GM23248 (cell line): ENCODE measurements around the gene PLPPR3. TPM values are rescaled to one million over a fixed set of nuclear protein-coding genes. Genes with fewer than 3 reads are reported as not detected.

Experiments used
- DNase-seq: peaks from one replicate; pipeline ENCODE4 v3.0.0-alpha.2; 2015
- H2AFZ ChIP-seq: fragments of 200-600 bp; sonication (generic); 2 replicates; pipeline ENCODE4 v1.6.1; 2016; ENCODE audit warnings: antibody characterized with exemption
- H3F3A ChIP-seq: fragments of 200-600 bp; sonication (generic); 2 replicates; pipeline ENCODE4 v1.6.1; 2016; ENCODE audit warnings: mild to moderate bottlenecking, antibody characterized with exemption, mixed run types; ENCODE audit not compliant: insufficient read depth
- H3K27ac ChIP-seq: fragments of 200-600 bp; sonication (generic); 2 replicates; pipeline ENCODE4 v1.5.1; 2016; ENCODE audit warnings: mild to moderate bottlenecking
- H3K27me3 ChIP-seq: fragments of 200-600 bp; sonication (generic); replicated peaks from 2 replicates; pipeline ENCODE4 v1.6.1; 2016; ENCODE audit warnings: mild to moderate bottlenecking; ENCODE audit not compliant: insufficient read depth
- H3K36me3 ChIP-seq: fragments of 200-600 bp; sonication (generic); 2 replicates; pipeline ENCODE4 v1.6.1; 2016; ENCODE audit warnings: low read depth, mild to moderate bottlenecking
- H3K4me1 ChIP-seq: fragments of 200-600 bp; sonication (generic); 2 replicates; pipeline ENCODE4 v1.6.1; 2016; ENCODE audit warnings: mild to moderate bottlenecking; ENCODE audit not compliant: insufficient read depth
- H3K4me2 ChIP-seq: fragments of 200-600 bp; sonication (generic); one replicate; pipeline ENCODE4 v1.6.1; 2016; ENCODE audit warnings: mild to moderate bottlenecking; ENCODE audit not compliant: unreplicated experiment
- H3K4me3 ChIP-seq: fragments of 200-600 bp; sonication (generic); 2 replicates; pipeline ENCODE4 v1.5.1; 2016; ENCODE audit warnings: mild to moderate bottlenecking
- H3K79me2 ChIP-seq: fragments of 200-600 bp; sonication (generic); 2 replicates; pipeline ENCODE4 v1.6.1; 2016; ENCODE audit warnings: mild to moderate bottlenecking; ENCODE audit not compliant: insufficient read depth
- H3K9ac ChIP-seq: fragments of 200-600 bp; sonication (generic); 2 replicates; pipeline ENCODE4 v1.6.1; 2016; ENCODE audit warnings: mild to moderate bottlenecking
- H3K9me2 ChIP-seq: fragments of 200-600 bp; sonication (generic); 2 replicates; pipeline ENCODE4 v1.6.1; 2016; ENCODE audit warnings: mixed run types, mild to moderate bottlenecking, moderate library complexity; ENCODE audit not compliant: insufficient read depth
- H3K9me3 ChIP-seq: fragments of 200-600 bp; sonication (generic); one replicate; pipeline ENCODE4 v1.6.1; 2017; ENCODE audit warnings: low read depth
- H4K20me1 ChIP-seq: fragments of 200-600 bp; sonication (generic); 2 replicates; pipeline ENCODE4 v1.6.0; 2016; ENCODE audit not compliant: insufficient read depth
- EZH2 ChIP-seq: fragments of 200-600 bp; sonication (generic); IDR thresholded peaks from 2 replicates; pipeline ENCODE4 v1.6.1; 2018; ENCODE audit warnings: antibody characterized with exemption, mild to moderate bottlenecking; ENCODE audit not compliant: insufficient read depth, poor library complexity, severe bottlenecking
- EZH2phosphoT487 ChIP-seq: fragments of 200-600 bp; sonication (generic); IDR thresholded peaks from 2 replicates; pipeline ENCODE4 v1.6.1; 2018; ENCODE audit warnings: antibody characterized with exemption, moderate library complexity, mild to moderate bottlenecking, low read depth; ENCODE audit not compliant: insufficient read depth
- WGBS, 2 experiments: methylation state at CpG; one replicate each; pipeline ENCODE4 v1.1.6; 2015 to 2017; ENCODE audit warnings: low lambda C conversion rate in 2 of 2, low coverage in 1 of 2; ENCODE audit errors: missing lambda C conversion rate in 2 of 2; 5-methylcytosine and 5-hydroxymethylcytosine counted together
- in situ Hi-C: fragments of 300-500 bp; cut with MboI; formaldehyde crosslinking; loops from 2 replicates; pipeline ENCODE4 v1.15.0; 2020
- polyA plus RNA-seq: library from polyadenylated mRNA; unstranded; fragments of >200 nt; fragmentation: Nextera tagmentation; extraction: Ambion mirVana; gene quantifications from 2 replicates; pipeline ENCODE4 v1.2.1, GENCODE V29; 2016
- total RNA-seq: library from RNA; depleted of rRNA; stranded (reverse); fragments of >200 nt; shearing (Covaris generic); gene quantifications from 2 replicates; pipeline ENCODE4 v1.2.3, GENCODE V29; 2014

The PLPPR3 gene
- total and polyA plus RNA-seq, 2 experiments from 2014 or later: 0.32 TPM; not detected in 1

- H3K9me2 ChIP-seq: no peaks in the 10 kb centered on the region
- DNase-seq: no peak
- 83 to 85% methylated on average over 30 of the region's 30 CpGs for WGBS, 2 experiments
- H3K79me2 ChIP-seq: no peaks in the 10 kb centered on the region
- TF ChIP-seq EZH2: no peak
- TF ChIP-seq EZH2phosphoT487: no peak
- H3K9ac ChIP-seq: peak overlapping the region; percentile 28; the same call in 1 of the 2 replicates
- peak overlapping the region; percentile 78 for H2AFZ ChIP-seq
- in situ Hi-C loops: no loop called here
- H3K4me1 ChIP-seq: peaks cover 17% of the 10 kb centered on the region
- H3K36me3 ChIP-seq: no peaks in the 10 kb centered on the region
- no peaks in the 10 kb centered on the region for H3K9me3 ChIP-seq
- H3K27me3 ChIP-seq: no peaks in the 10 kb centered on the region
- no peaks in the 10 kb centered on the region for H4K20me1 ChIP-seq
- peak overlapping the region; percentile 71 for H3K4me2 ChIP-seq
- H3K27ac ChIP-seq: no peak overlapping the region
- peak overlapping the region; percentile 59 for H3K4me3 ChIP-seq
- H3F3A ChIP-seq: no peaks in the 10 kb centered on the region
Observed at GRCh38 chr19:782878-783668, 38.7 kb downstream of the PLPPR3 start.

GRCh38 chr19:782185-782877 lies 39.4 kb downstream of the PLPPR3 start:
- no peaks in the 10 kb centered on the region for H4K20me1 ChIP-seq
- H3K27ac ChIP-seq: no peak overlapping the region
- no peaks in the 10 kb centered on the region for H3K27me3 ChIP-seq
- H3K4me3 ChIP-seq: peak overlapping the region; percentile 59
- H3K9ac ChIP-seq: peak overlapping the region; percentile 28
- no peaks in the 10 kb centered on the region for H3K9me3 ChIP-seq
- H3K4me1 ChIP-seq: peaks cover 17% of the 10 kb centered on the region
- H3K4me2 ChIP-seq: peak overlapping the region; percentile 71
- no peaks in the 10 kb centered on the region for H3F3A ChIP-seq
- H3K36me3 ChIP-seq: no peaks in the 10 kb centered on the region
- H2AFZ ChIP-seq: peak overlapping the region; percentile 78
- no peaks in the 10 kb centered on the region for H3K9me2 ChIP-seq
- in situ Hi-C loops: no loop called here
- TF ChIP-seq EZH2phosphoT487 (no peak), EZH2 (no peak)
- peak; percentile 65 for DNase-seq
- WGBS, 2 experiments: 14 to 17% methylated on average over 27 to 29 of the region's 29 CpGs
- no peaks in the 10 kb centered on the region for H3K79me2 ChIP-seq

- Histone ChIP-seq H3K27ac (no peak overlapping the region), H4K20me1 (no peaks in the 10 kb centered on the region), H3K4me2 (peak overlapping the region; percentile 71), H3K9ac (peak overlapping the region; percentile 28; the same call in 1 of the 2 replicates), H3K36me3 (no peaks in the 10 kb centered on the region), H2AFZ (peak overlapping the region; percentile 78), H3K4me3 (no peak overlapping the region; the same call in 1 of the 2 replicates), H3K9me3 (no peaks in the 10 kb centered on the region), H3K4me1 (peaks cover 17% of the 10 kb centered on the region), H3K27me3 (no peaks in the 10 kb centered on the region), H3F3A (no peaks in the 10 kb centered on the region), H3K9me2 (no peaks in the 10 kb centered on the region), H3K79me2 (no peaks in the 10 kb centered on the region)
- in situ Hi-C loops: no loop called here
- 92 to 94% methylated on average over 17 to 19 of the region's 19 CpGs for WGBS, 2 experiments
- DNase-seq: no peak
- TF ChIP-seq EZH2: no peak
- TF ChIP-seq EZH2phosphoT487: no peak
Observed at GRCh38 chr19:781800-782184, 40.0 kb downstream of the PLPPR3 start.

GRCh38 chr19:780935-781334 lies 40.8 kb downstream of the PLPPR3 start:
- peaks cover 17% of the 10 kb centered on the region for H3K4me1 ChIP-seq
- no peak for TF ChIP-seq EZH2
- no peak for TF ChIP-seq EZH2phosphoT487
- H3K9me2 ChIP-seq: no peaks in the 10 kb centered on the region
- H3K27ac ChIP-seq: no peak overlapping the region
- in situ Hi-C loops: no loop called here
- H3K9ac ChIP-seq: no peak overlapping the region
- no peak overlapping the region for H3K4me3 ChIP-seq
- H3K4me2 ChIP-seq: no peak overlapping the region
- no peaks in the 10 kb centered on the region for H3K36me3 ChIP-seq
- WGBS, 2 experiments: 92 to 94% methylated on average over 15 of the region's 15 CpGs
- no peaks in the 10 kb centered on the region for H3K27me3 ChIP-seq
- H4K20me1 ChIP-seq: no peaks in the 10 kb centered on the region
- no peaks in the 10 kb centered on the region for H3K9me3 ChIP-seq
- no peaks in the 10 kb centered on the region for H3K79me2 ChIP-seq
- DNase-seq: no peak
- H3F3A ChIP-seq: no peaks in the 10 kb centered on the region
- no peak overlapping the region for H2AFZ ChIP-seq
